HG03095 (cell line): Measurements from ENCODE around the gene BTBD9.

ENCODE experiments used
- ATAC-seq: cut with Tn5 transposase; IDR thresholded peaks from one replicate; pipeline ENCODE4 v1.9.1; 2021; ENCODE audit warnings: moderate library complexity; ENCODE audit not compliant: unreplicated experiment

Gene BTBD9

DNA sequence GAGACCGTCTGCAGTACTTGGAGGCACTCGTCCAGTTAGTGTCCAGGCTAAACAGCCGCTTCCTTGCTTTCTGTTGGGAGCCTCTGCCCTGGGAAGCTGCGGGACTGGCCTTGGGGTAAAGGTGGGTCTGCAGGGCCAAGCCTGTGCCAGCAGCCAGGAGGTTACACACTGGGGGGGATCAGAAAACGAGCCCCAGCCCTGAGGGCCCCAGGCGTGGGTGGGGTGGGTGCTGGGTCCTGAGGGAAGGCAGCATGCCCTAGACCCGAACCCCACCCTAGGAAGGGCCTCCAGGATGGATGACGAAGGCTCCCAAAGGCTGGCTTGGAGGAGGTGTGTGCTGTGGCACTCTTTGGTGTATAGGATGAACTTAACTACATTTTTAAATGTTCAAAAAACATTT, 485.0 kb downstream of the BTBD9 start:
- ATAC-seq: no peak

DNA sequence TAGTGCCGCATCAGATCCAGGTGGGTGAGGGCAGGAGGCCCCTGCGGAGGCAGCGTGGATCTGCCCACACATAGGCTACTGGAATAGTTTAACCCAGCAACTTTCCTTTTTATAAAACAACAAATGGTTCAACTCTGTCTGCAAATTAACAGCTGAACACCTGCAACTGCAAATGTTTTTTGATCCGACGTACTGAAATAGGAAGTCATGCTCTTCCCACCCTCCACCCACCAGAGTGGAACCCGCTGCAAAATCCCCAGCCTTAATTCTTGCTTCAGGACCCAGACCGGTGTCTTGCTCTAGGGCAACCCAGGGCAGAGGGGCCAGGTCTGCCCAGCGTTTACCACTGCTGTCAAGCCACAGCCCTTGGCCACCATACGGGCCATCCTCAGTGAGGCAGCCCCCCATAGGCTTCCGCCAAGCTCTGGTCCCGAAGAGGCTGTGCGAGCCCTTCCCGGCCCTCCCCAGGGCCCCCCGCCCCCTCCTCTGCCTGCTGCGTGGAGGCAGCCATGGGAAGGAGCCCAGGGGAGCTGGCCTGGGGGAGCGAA, 485.9 kb downstream of the BTBD9 start:
- no peak for ATAC-seq

DNA sequence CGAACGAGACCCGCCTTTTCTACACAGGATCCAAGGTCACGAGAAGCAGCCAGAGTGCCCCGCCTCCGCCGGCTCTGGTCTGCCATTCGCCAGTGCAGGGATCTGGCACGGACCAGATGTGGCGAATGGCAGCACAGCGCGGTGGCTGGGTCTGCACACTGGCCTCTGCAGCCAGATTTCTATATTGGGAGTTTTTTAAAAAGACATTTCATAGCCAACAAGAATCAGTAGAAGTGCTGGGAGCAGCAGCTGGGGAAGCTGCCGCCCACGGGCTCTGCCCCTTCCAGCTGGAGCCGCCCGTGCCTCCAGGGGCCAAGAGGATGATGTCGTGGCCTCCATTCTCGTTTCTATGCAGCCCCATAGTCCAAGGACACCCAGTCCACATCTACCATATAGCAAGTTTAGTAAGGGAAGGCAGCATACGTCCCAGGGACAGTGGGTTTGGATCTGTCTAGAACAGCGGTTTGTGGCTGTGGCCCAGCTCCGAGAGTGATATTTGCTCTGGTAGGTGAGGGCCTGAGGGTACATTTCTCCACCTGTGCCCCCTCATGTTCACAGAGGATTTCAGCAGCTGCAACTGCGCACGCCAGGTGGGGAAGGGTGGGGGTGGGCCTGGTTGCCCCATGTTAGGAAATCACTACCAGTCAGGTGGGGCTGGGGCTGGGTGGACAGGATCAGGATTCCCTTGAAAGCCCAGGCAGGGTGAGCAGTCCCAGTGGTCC, 486.5 kb downstream of the BTBD9 start:
- ATAC-seq: no peak

DNA sequence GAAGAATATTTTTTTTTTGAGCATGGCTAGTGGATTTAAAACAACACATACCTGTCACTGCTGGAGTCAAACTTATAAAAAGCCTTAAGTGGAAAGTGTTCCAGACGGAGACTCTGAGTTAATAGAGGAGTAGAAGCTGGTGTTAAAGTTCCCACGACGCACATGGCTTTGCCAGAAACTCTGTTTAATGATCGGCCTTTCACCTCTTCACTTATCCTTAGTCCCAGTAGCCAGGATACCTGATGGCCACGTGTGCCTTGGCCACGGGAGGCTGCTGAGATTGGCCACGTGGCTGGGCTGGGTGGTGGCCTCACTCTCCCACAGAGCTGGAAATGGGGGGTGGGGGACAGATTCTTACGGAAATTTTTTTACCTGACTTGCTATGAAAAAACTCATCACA, 487.1 kb downstream of the BTBD9 start:
- no peak for ATAC-seq

DNA sequence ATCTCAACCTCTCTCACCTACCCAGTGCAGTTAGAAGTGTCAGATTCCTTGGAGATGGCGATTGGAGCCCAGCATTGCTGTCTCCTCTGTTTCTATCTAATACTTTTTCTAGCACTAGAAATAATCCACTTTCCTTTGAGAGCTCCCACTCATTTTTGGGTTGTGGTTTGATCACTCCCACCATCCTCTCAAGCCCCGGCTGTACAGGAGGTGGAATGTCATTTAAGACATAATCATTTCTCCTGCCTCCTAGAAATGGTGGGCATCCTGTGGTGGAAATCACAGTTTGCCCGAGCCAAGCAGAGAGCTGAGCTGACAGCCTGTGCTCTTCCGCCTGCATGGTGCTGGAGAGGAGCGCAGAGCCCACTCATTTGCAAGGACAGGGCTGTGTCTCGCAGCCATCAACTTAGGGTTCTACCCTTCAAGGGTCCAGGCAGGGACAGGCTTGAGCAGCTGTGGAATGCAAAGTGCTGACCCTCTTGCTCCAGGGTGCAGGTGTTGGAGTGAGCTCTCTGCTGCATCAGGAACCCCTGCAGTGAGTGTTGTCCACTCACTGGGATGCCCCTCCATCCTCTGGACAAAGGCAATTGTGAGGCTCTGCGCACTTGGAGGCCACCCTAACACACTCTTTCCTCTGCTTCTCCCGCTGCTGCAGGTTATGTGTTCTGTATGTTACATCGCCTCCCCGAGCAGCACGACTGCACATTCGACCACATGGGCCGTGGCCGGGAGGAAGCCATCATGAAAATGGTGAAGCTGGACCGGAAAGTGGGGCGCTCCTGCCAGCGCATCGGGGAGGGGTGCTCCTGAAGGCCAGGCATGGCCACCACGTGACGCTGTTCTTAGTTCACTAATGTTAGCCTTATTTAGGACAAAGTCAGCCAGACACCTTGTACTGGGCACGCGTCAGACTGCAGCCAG, 487.9 kb downstream of the BTBD9 start:
- no peak for ATAC-seq

DNA sequence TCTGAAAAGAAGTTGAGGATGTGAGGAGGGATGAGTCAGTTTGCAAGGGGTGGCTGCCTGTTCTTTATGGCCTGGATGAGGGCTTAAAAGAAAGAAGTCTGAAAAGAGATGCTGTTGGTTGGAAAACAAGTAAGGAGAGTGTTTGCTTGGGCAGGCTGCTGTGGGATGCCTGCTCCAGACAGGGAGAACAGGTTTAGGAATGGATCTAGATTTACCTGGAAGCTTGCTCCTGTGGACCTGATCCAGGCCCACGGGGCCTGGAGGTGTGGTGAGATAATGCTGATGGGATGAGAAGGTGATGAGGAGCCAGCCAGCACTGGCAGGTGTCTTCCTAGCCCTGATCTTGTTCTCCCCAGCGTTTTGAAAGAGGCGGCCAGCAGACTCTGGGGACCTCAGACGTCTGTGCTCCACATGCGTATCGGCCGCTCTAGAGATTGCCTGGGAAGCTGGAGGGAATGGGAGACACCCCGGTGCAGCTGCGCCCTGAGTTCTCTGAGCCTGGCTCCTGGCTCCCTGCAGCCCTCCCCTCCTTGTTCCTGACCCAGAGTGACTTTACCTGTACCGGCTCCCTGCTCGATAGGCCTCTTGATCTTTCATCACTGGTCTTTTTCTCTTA, 488.9 kb downstream of the BTBD9 start:
- ATAC-seq: no peak

DNA sequence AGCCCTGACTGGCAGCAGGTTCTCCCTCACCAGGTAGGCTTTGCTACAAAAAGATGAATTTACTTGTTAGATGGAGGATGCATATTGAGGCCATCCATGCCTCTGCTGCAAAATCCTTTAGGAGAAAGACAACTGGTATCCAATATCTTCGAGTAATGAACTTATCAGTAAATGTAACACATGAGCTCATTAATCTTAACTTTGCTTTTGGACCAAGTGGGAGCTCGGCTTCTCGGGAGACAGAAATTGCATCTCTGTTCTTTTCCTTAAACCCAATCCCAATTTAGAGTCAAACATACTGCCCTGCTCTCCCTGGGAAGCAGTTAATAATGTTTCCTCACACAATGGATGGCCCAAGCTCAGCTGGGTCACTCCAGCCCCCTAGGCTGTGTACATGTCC, 489.7 kb downstream of the BTBD9 start:
- no peak for ATAC-seq

DNA sequence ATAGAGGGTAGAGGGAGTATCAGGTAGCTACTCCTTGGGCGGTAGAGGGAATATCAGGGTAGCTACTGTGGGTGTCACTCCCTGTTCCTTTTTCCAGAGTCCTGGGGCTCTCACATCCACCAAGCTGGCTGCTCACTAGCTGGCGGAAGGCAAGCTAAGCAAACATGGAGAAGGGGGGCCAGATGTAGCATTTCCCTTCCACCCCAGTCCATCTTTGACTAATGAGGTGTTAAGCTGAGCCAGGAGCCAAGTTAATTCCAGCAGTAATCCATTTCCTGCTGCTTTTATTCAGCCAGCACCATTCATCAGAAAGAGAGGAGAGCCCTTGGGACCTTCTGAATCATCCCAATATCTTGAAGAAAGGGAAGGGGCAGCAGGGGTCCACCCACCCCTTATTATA, 490.2 kb downstream of the BTBD9 start:
- ATAC-seq: no peak

DNA sequence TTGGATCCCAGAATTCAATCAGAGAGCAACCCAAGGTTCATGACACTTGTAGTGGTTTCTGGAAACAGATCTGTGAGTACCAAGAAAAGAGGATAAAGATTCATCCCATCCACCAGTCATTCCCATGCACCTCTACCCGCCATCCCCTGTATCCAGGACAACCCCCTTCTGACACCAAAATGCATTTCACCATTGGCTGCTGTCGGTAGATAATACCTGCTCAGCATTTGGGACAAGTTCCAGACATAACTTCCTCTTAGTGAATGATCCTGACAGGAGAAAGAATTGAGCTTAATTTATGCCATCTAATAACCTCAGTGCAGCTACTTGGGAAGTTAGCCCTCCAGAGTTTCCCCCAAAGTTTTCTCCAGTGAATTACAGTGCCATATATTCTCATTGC, 491.1 kb downstream of the BTBD9 start:
- no peak for ATAC-seq

DNA sequence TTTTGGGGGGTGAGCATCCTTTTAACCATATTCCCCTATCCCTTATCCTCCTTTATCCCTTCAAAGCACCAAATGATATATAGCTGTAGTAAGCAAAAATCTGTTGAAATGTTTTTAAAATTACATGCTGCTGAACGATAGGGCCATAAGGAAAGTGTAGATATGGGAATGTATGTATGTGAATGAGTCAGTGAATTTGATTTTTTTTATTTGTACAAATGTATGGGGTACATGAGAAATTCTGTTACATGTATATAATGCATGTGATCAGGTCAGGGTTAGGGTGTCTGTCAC, 493.0 kb downstream of the BTBD9 start:
- no peak for ATAC-seq

DNA sequence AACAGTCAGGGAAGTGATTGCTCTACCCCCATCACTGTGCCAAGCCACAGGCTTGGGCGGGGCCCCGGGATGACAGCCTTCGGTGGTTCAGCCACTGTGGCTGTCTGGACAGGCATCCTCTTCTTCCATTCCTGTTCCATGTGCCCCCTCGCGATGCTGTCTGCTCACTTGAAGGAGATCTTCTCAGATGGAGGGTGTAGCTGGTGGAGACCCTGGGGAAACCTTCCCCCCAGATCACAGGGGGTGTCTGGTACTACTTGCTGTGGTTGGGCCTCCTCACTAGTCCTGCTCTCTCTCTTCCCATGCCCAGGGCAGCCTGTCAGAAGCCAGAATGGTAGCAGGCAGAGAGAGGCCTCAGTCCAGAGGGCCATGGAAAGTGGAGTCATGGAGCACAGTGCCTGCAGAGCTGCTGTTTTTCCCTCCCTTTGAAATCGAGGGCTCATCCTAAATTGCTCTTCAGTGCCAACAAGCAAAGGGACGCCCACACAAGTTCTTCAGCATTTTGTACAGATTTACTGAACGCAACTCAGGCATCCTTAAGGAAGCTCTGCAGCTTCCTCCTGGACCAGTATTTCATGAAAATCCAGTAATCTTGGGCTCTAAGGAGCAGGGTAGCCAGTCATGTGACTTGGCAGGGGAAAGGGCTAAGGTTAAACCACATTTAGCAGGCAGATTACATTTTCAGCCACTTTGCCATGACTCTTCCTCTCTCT, 493.6 kb downstream of the BTBD9 start:
- ATAC-seq: no peak

DNA sequence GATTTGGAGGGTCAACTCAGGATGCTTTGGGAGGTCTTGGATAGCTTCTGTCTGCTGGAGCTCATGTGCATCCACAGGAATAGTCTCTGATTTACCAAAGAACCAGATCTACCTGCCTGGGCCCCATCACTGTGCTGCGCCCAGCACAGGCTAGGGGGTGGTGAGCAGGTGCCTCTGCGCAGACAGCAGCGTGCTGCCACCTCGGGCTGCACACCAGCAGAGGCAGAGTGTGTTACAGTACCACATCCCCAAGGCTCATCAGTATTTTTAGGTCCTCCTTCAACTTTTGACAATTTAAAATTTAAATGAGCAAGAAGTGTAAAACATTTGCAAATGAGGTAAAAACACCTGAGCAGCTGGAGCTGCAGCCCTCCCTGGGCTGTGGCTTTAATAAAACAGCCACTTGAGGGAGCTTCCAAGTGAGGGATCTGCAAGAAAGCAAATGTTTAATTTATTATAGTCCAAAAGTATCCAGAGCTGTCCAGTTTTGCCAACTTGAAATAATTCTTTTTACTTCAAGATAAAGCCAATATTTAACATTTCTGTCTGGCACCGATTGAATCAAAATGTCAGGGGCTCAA, 495.3 kb downstream of the BTBD9 start:
- no peak for ATAC-seq

DNA sequence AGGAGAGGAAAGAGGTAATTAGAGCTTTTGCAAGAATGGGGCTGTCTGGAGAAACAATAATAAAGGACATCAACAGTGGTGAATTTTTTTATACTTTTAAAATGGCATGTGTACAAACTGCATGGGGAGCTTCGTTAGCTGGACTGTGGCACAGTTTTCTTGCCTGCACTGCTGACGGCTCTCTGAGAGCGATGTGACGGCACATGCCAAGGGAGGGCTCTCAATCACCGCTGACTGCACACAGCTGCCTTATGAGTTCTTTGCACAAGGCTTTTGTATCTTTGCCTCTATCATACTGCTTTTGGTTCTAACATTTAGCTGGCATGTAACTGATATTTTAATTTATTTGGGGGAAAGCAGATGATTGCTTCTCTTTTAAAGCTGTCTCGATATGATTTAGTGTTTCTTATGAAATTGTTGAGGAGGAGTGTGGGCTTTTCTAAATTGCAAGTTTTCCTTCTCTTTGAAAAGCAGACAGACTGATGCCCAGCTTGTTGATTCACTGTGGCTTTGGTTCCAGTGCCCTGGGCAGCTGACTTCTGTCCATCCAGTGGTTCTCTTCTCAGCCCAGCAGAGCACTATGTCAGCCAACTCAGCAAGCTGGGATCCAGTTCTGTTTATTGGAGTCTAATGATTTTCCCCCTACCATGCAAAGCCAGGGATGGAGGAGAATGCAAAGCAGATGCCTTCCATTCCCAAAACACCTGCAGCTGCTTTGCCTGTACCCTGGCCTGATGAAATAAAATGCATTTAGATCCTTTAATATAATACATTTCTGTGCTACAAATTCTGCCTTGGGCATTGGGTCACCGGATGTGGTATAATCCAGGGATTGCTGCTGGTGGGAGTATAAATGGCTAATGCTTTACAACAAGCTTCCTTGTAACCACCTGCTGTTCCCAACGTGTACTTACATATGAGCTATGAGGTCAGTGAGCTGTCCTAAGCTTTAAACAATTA, 496.3 kb downstream of the BTBD9 start:
- ATAC-seq: no peak

DNA sequence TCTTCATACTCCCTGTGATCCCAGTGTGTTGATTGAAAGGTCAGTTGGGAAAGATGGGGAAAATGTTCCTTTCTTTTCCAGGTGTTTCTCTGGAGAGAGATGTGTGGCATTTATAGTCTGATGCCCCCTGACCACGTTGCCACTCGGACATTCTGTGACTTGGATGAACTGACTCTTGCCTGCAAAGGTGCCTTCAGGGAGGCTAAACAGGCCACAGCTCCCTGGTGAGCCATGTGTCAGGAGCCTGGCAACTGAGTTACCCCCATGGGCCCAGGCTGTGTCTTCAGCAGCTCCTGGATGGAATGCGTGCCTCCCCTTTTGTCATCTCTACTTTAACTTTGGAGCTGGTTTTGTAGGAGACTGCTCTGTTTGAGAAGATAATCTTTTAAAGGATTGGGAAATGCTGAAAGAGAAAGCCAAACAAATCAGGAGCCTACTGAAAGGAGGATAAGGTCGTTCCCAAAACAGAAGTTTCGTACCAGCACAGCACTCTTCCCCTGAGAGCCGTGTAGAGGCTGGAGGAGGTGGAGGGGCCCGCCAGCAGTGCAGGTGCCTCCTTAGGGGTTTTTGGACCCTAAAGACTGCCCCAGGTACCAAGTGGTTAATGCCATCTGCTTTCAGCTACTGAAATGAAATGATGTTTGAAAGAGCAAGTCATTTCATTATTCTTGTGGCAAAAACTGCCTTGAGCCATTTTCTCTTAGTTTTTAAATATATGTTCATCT, 497.4 kb downstream of the BTBD9 start:
- ATAC-seq: no peak

DNA sequence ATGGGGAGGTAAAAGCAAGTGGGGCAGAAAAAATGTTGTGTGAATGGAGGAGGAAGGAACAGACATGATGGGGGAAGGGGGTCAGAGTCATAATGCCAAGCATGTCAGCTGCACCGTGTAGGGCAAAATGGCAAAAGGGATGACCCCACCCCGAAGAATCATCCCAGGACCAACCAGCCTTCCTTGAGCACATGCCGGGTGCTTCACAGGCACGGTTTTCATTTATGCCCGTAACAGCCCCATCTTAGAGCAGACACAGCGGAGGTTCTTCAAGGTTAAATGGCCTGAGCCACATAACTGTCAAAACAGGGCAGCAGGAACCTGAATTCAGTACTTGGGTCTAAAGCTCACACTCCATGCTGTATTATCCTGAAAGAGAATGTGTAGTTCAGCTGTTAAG, 498.0 kb downstream of the BTBD9 start:
- no peak for ATAC-seq

DNA sequence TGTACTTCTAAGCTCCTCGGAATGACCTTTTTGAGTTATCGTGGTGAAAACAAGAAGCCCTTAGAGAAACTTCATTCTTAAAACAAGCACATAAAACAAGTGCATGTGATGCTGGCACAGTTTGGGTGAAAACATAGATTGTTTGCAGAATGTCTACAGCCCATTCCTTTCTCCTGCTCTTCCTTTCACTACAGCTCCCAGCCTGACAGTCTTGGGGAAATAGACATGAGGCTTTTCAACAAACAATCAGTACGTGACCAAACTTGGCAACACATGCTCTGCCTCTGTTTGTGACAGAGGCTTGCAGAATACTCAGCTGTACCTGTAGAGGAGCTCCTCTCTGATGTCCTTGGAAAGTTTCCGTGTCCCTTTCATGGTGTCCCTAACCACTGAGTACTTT, 498.6 kb downstream of the BTBD9 start:
- ATAC-seq: no peak

DNA sequence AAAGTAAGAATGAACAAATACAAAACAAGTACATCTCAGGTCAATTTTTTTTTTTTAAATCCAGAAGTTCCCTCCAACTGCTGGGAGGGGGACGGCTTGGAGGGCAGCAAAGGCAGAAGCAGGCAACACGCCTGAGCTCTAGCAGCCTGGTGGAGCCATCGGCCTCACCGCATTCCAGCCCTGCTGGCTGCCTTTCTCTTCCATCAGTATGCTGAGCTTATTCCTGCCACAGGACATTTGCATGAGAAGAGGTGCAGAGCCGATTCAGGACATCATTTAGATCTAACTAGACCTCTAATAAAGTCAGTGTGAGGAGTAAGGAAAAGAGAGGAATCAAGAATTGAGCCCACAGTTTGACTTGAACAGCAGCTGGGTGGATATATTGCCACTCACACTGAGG, 501.4 kb downstream of the BTBD9 start:
- no peak for ATAC-seq

DNA sequence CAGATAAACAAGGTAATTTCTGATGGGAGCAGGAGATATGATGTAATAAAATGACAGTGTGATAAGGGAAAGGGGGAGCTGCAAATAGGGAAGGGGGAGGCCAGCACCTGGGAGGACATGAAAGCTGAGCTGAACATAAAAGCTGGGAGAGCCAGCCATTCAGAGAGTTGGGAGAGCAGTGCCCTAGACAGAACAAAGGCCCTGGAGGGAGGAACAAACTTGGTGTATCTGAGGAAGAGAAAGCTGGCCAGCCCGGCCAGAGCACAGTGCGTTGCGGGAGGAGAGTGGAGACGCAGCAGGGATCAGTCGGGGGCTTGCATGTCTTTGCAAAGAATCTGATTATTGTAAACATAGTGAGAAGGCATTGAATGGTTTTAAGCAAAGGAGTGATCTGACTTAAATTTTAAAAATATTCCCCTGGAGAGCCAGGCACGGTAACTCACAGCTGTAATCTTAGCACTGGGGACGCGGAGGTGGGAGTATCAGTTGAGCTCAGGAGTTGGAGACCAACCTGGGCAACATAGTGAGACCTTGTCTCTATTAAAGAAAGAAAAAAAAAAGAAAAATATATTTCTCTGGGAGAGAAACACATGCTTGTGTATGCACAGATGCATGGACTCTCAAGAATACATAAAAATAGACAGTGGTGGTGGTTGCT, 502.0 kb downstream of the BTBD9 start:
- no peak for ATAC-seq

DNA sequence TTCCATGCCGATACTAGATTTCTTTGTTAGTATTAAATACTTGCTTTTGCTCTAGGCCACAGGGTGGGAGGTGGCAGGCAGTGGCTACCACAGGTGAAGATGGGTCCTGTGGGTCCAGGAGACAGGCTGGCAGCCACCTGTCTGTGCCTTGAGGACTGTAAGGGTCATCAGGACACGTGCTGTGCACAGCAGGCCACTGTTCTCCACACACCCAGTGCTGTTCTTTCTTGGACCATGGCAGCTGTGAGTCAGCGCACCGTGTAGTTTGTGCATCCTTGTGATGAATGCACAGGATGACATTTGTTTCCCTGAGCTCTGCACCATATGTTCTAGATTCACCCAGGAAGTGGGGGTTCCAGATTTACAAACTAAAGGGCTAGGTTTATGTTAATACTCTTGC, 503.2 kb downstream of the BTBD9 start:
- ATAC-seq: no peak
